ENCODE measurements around the gene CMBL.
"Not testable (repeated sequence)": the region's sequence is repeated elsewhere in the genome, so short reads cannot be mapped to it uniquely, and the experiment has no call there.

The CMBL gene

DNA sequence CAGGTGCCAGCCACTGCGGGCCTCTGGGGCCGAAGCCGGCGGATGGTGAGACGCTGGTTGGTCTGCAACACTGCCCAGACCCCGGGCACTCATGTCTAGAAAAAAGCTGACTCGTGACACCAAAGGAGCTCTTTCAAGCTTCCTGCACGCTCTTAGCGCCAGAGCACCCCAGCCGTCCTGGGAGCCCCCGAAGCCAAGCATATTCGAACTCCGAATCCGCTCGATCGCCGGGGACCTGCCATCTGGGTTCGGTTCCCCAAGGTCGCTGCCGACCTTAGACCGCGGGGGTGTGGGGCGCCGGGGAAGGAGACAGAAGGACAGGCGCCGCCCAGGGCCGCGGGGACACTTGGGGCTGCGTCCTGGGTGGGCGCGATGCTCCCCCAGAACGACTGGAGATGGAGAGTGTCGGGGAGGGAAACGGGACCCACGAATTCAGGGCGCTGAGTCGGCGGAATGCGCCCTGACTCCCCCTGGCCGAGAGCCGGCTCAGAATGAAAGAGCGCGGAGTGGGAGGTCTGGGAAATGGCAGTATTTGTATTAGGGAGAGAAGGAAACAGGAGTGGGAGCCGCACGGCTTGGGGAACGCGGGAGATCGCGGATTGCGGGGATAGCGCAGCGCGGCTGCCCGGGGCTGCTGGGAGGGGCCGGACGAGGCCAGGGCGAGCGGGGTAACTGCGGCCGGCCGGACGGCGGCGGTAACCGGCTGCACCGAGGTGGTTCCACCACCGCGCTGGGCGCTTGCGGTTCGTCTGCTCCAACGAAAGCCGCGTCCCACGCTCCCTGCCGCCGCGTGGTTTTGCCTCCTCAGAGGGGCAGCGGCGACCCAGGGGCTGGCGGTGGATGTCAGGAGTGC is 25.7 kb upstream of the CMBL start:
- no peak for DNase-seq (ENCODE audit: low read depth in 2 of 2)

DNA sequence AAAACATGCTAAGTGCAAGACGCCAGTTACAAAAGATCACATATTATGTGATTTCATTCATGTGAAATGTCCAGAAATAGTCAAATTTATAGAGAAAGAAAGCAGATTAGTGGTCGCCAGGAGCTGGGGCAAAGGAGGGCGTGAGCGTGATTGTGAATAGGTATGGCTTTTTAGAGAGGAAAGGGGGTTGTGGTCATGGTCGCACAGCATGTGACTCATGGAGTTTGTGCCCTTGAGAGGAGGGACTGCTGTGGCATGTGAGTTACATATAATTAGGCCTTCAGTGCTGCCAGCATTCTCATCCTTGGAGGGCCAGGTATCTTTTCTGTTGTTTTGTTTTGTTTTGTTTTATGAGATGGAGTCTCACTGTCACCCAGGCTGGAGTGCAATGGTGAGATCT is 24.6 kb upstream of the CMBL start:
- no peak for DNase-seq (ENCODE audit: low read depth in 2 of 2)

- DNase-seq (ENCODE audit: low read depth in 2 of 2), result no peak
Measured at GRCh38 chr5:10331341-10331796, 23.7 kb upstream of the CMBL start.

GRCh38 chr5:10330511-10331230 is 23.0 kb upstream of the CMBL start:
- no peak for DNase-seq (ENCODE audit: low read depth in 2 of 2)

DNA sequence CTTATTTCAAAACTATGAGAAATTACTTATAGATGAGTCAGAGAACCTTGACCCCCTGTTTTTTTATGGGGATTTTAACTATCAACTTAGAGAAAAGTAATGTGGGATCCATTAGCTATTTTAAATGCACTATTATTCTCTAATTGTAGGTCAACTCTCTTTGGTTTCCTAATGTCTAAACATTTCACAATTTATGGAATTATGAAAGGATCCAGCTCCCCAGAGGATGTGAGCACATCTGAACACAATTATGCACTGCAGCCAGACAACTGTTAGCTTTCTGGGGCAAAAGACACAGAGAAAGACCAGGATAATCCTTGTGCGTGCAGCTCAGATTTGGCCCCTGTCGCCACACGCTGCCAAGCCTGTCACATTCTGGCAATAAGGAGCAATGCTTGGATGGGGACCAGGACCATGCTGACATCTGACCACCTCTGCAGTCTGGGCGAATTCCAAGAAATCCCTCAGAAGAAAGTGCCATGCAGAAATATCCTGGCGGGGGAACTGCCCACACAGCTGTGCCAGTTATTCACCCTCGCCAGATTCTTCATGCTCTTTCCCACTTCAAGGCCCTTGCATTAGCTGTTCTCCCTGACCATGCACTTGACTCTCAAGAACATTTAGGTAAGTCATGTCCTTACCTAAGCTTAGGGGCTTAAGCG is 22.2 kb upstream of the CMBL start:
- DNase-seq (ENCODE audit: low read depth in 2 of 2), result no peak

- DNase-seq (ENCODE audit: low read depth in 2 of 2), result no peak
Measured at GRCh38 chr5:10329446-10329819, 21.7 kb upstream of the CMBL start.

- DNase-seq (ENCODE audit: low read depth in 2 of 2), result no peak
Measured at GRCh38 chr5:10328323-10328722, 20.6 kb upstream of the CMBL start.

GRCh38 chr5:10324518-10325370 is 17.0 kb upstream of the CMBL start:
- no peak for DNase-seq (ENCODE audit: low read depth in 2 of 2)

DNA sequence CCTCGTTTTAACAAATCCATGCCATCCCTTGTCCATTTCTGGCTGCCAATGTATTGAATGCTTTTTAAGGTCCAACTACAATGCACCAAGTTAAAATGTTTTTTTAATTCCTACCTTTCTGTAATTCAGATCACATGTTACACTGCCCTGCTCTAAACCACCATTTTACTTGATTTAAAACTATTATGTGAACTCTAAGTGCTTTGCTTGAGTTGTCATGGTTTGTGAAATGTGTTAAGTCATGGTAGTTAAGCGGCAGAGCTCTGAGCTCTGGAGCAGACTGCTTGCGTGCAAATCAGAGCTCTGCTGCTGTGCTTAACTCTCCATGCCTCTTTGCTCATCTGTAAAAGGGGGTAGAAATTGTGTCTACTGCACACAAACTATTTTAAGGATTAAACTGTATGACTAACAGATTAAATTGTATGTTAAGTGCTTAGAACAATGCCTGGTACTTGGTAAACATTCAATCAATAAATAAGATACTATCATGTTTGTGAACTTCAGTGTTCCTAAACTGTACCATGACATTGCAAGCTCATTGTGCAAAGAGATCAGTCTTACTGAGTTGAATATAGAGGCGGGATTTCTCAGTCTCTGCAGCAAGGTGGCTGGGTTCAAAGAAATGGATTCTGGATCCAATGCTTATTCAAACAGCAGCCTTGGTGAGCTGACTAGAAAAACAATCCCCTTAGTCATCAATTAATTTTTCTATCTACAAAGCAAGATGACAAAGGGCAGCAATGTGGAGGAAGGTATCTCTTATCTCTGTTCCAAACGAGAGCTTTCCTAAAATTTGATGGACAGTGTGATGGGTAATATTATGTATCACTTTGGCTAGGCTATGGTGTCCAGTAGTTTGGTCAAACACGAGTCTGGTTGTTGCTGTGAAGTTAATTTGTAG is 16.1 kb upstream of the CMBL start:
- DNase-seq (ENCODE audit: low read depth in 2 of 2), result no peak

GRCh38 chr5:10321882-10322281 is 14.2 kb upstream of the CMBL start:
- DNase-seq (ENCODE audit: low read depth in 2 of 2), result no peak

GRCh38 chr5:10320793-10321192 is 13.1 kb upstream of the CMBL start:
- DNase-seq (ENCODE audit: low read depth in 2 of 2), result no peak

DNA sequence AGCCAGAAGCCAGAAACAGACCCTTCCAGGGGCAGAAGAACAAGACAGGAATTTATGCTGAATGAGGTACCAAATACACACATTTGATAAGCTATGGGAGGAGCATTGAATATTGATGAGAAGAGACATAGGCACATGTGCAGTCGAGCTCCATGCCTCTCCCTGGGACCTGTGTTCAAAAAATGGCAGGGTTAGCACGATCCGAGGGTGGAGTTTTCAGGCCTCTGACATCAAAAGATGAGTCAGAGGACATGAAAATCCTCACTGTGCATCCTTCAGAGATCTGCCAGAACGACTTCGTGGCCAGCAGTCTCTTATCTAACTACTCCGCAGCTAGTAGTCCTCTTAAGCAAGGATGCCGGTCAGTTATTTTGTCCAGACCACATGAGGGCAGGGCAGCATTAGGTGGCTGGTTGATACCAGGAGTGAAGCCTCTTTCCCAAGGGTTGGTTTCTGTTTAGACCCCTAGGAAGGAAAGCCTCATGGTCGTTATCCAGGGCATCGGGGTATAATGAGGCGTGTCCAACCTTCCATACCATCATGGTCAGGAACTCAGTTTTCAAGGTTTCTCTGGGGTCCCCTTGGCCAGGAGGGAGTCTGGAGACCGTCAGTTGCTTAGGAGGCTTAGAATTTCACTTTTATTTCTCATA is 11.6 kb upstream of the CMBL start:
- no peak for DNase-seq (ENCODE audit: low read depth in 2 of 2)

DNA sequence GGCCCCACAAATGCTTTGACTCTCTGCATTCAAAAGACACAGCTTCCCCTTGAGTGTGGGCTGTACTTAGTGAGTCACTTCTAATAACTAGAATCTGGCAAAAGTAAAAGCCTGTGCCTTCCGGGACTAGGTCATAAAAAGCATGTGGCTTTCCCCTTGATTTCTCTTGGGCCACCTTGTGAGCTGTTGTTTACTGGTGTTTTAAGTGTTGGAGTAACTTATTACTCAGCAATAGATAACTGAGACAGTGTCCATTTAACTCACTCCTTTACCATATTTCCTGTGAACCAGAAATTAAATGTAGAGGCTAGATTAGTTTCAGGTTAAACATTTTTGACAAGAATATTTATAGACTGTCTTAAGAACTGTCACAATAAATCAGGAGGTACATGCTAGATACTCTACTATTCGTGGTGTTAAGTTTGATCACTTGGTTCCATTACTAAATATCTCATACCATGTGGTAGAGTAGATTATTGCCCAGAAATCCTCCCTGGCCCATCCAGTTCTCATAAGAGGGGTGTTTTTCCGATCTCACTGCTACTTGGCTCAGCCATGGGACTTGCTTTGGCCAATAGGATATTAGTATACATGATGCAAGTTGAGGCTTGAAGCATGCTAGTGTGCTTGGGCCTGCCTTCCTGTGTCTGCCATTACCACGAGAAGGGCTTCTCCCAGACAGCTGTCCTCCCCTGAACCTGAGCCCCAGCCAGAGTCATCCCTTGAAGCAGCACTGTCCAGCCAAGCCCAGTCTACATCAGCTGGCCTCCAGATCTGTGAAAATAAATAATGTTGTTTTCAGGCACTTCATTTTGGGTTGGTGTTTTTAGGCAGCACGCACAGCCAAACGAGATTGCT is 10.4 kb upstream of the CMBL start:
- no peak for DNase-seq (ENCODE audit: low read depth in 2 of 2)

GRCh38 chr5:10315824-10316509 is 8.3 kb upstream of the CMBL start:
- no peak for DNase-seq (ENCODE audit: low read depth in 2 of 2)

DNA sequence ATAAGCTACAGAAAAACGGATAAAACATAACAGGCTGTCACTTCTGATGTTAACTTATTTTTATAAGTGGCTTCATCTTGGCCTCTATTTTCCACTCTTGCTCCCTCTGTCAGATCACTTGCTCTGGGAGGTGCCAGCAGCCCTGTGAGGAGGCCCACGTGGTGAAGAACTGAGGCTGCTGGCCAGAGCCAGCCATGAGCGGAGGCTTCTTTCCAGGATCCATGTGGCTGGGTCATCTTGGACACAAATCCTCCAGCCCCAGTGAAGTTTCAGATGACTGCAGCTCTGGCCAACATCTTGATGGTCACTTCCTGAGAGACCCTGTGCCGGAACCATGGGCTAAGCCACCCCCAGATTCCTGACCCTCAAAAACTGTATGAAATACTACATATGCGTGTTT is 7.5 kb upstream of the CMBL start:
- no peak for DNase-seq (ENCODE audit: low read depth in 2 of 2)

DNA sequence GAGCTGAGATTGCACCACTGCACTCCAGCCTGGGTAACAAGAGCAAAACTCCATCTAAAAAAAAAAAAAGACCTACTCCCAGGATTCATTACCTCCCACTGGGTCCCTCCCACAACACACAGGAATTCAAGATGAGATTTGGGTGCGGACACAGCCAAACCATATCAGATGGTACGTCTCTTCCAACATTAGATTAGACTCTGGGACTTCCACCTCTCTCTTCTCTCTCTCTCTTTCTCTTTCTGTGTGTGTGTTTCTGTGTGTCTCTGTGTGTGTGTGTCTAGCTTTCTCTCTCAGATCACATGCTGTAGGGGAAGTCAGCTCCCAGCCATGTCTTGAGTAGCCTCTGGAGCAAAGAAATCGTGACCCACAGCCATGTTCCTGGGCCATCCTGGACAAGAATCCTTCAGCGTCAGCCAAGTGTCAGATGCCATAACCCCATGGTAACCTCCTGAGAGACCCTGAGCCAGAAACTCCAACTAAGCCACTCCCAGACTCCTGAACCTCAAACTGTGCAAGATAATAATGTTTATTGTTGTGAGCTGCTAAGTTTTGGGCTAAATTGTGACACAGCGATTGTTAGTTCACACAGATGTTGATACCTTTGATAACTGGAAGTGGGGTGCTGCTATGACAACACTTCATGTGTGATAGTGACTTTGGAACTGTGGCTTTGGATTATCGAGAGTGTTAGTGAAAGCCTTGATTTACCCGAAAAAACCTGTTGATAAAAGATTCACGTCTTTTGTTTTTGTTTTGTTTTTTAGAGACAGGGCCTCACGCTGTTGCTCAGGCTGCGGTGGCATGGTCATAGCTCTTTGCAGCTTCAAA is 4.1 kb upstream of the CMBL start:
- DNase-seq (ENCODE audit: low read depth in 2 of 2), result no peak

DNA sequence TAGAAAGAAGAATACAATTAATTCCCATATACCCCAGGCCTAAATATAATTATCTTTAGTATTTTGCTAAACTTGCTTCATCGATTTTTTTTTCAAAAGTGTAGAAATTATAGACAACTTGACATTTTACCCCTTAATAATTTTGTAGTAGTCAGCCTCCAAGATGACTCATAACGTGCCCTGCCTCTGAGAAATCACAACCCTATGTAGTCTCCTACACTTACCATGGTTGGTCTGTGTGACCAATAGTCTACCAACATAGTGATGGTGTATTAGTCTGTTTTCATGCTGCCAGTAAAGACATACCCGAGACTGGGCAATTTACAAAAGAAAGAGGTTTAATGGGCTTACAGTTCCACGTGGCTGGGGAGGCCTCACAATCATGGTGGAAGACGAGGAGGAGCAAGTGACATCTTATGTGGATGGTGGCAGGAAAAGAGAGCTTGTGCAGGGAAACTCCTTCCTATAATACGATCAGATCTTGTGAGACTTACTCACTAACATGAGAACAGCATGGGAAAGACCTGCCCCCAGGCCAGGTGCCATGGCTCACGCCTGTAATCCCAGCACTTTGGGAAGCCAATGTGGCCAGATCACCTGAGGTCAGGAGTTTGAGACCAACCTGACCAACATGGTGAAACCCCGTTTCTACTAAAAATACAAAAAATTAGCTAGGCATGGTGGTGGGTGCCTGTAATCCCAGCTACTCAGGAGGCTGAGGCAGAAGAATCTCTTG is 3.3 kb upstream of the CMBL start:
- DNase-seq (ENCODE audit: low read depth in 2 of 2), result not testable (repeated sequence)
